Mesothelial cell of epicardium (in vitro differentiated cells): ENCODE results near the gene NELL1. TPM values are rescaled to one million over a fixed set of nuclear protein-coding genes. Genes with fewer than 3 reads are reported as not detected.

Experiments
- DNase-seq, 2 experiments: peaks; one replicate each; pipeline ENCODE4 v3.0.0; 2021; ENCODE audit warnings: low spot score in 2 of 2; ENCODE audit not compliant: unreplicated experiment in 2 of 2
- H3K27ac Mint-ChIP-seq: 2 replicates; pipeline ENCODE4 v1.8.0; 2021; ENCODE audit warnings: mixed read lengths
- H3K27me3 Mint-ChIP-seq: 2 replicates; pipeline ENCODE4 v1.8.0; 2021; ENCODE audit warnings: low read depth, mixed read lengths
- H3K36me3 Mint-ChIP-seq: 2 replicates; pipeline ENCODE4 v1.8.0; 2021; ENCODE audit warnings: mixed read lengths
- H3K4me1 Mint-ChIP-seq: 2 replicates; pipeline ENCODE4 v1.8.0; 2021; ENCODE audit warnings: mixed read lengths
- H3K4me3 Mint-ChIP-seq: 2 replicates; pipeline ENCODE4 v1.8.0; 2021; ENCODE audit warnings: mild to moderate bottlenecking, moderate library complexity, mixed read lengths
- H3K9me3 Mint-ChIP-seq: 2 replicates; pipeline ENCODE4 v1.8.0; 2021; ENCODE audit warnings: mixed read lengths
- total RNA-seq: library from RNA; stranded (reverse); gene quantifications from 3 replicates; pipeline ENCODE4 v1.2.1, GENCODE V29; 2021
- TF ChIP-seq, protein P1 (sequence below): fragments of 200-600 bp; sonication (generic); IDR thresholded peaks from one replicate; pipeline ENCODE4 v1.5.0; 2021; ENCODE audit warnings: antibody characterized with exemption; ENCODE audit not compliant: unreplicated experiment

NELL1 gene
- total RNA-seq, 1 donor from 2014 or later: 1.7 TPM

DNA sequence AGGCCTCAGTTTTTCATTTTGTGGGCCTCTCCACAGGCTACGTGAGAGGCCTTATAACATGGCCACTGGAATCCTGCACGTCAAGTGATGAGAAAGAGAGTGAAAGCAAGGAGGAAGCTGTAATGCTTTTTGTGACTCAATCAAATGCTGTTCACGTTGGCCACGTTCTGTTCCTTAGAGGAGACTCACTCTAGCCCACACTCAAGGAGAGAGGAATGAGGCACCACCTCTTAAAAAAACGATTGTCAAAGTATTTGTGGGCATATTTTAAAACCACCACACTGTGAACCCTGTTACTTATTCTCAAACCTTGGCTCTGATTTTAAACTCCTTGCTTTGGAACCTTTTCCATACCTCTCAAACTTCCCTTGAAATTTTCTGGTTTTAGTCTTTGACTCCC, 705.0 kb downstream of the NELL1 start:
- Mint-ChIP-seq H3K27me3 (peaks cover 25% of the 10 kb centered on the region), H3K9me3 (peaks cover 12% of the 10 kb centered on the region), H3K4me3 (no peak overlapping the region), H3K27ac (no peak overlapping the region), H3K4me1 (no peaks in the 10 kb centered on the region), H3K36me3 (no peaks in the 10 kb centered on the region)
- TF ChIP-seq, protein P1, sequence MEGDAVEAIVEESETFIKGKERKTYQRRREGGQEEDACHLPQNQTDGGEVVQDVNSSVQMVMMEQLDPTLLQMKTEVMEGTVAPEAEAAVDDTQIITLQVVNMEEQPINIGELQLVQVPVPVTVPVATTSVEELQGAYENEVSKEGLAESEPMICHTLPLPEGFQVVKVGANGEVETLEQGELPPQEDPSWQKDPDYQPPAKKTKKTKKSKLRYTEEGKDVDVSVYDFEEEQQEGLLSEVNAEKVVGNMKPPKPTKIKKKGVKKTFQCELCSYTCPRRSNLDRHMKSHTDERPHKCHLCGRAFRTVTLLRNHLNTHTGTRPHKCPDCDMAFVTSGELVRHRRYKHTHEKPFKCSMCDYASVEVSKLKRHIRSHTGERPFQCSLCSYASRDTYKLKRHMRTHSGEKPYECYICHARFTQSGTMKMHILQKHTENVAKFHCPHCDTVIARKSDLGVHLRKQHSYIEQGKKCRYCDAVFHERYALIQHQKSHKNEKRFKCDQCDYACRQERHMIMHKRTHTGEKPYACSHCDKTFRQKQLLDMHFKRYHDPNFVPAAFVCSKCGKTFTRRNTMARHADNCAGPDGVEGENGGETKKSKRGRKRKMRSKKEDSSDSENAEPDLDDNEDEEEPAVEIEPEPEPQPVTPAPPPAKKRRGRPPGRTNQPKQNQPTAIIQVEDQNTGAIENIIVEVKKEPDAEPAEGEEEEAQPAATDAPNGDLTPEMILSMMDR: no peak
- no peak for DNase-seq

DNA sequence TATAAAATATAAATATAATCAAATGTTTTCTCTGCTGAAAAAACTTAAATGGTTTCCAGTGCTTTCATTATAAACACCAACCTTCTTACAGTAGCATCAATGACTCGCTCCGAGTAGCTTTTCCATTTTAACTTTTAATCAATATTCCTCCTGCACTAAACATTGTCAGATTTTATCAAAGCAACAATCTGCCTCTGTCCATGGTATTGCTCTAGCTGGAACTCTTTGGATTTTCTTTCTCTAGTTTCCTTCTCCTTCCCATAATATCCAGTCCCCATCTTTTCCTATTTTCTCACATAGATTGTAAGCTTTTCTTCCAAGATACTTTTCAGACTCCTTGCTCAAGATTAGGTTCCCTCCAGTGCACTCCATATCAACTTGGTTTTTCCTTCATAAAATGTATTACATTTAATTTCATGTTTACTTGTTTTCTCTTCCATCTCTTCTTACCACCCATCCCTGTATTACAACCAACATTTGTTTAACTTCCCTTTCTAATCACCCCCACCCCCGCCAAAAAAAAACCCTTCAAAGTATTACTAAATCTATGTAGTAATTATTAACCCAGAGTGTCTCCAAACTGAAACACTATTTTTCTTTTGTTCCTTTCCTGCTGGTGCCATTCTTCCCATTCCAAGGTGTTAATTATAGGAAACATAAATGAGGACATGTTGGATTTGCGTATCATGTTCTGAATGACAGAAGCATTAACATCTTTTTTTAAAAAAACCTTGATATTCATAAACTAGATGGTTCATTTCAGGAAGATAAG, 716.5 kb downstream of the NELL1 start:
- H3K9me3 Mint-ChIP-seq: peaks cover 4% of the 10 kb centered on the region
- H3K27me3 Mint-ChIP-seq: peaks cover 26% of the 10 kb centered on the region
- no peaks in the 10 kb centered on the region for H3K36me3 Mint-ChIP-seq
- H3K4me1 Mint-ChIP-seq: no peaks in the 10 kb centered on the region
- TF ChIP-seq, protein P1: no peak
- no peak for DNase-seq
- H3K27ac Mint-ChIP-seq: no peak overlapping the region
- H3K4me3 Mint-ChIP-seq: no peak overlapping the region

DNA sequence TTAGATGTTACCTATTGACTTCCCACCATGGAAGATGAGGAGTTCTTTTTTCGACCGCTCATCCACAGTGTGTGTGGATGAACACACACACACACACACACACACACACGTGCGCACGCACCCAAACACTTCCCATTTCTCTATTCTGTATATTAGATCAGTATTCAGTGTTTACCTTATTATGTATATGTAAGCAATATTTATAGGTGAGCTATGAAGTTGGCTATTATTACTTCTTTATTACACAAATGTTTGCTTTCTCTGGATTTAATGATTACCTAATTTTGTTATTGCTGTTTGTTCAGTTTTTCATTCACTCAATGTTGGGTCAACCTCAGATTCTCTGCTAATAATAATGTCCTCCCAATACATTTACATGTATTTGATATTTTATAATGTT, 721.0 kb downstream of the NELL1 start:
- TF ChIP-seq, protein P1: no peak
- no peaks in the 10 kb centered on the region for H3K9me3 Mint-ChIP-seq
- peaks cover 33% of the 10 kb centered on the region for H3K27me3 Mint-ChIP-seq
- no peak for DNase-seq
- no peak overlapping the region for H3K4me3 Mint-ChIP-seq
- H3K27ac Mint-ChIP-seq: no peak overlapping the region
- H3K36me3 Mint-ChIP-seq: no peaks in the 10 kb centered on the region
- H3K4me1 Mint-ChIP-seq: peaks cover 3% of the 10 kb centered on the region

DNA sequence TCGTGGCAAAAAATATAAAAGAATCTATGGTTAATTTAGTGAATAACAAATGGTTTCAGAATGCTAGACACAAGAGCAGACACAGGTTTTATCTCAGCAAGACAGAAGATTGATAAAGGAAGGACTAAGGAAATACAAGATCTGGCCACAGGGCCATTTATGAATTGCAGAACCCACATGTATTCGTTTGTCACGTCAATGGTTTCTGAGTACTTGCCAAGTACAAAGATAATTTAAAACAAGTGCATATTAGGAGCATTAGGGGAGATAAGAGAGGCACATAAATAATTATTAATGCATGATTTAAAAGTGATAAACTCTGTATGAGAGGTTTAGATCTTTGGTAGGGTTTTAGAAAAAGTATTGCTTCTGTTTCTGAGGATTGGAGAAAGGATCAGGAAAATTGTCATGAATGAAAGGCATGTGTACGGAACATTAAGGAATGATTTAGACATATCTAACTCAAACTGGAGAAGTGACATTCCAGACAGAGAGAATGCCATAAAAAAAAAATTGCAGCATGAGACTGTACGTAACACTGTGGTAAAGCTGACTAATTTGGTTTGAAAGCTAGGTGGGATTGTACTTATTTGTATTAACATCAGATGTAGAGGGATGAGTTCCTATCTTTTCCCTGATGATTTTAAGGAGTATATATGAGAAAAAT, 727.1 kb downstream of the NELL1 start:
- no peaks in the 10 kb centered on the region for H3K36me3 Mint-ChIP-seq
- DNase-seq: no peak
- no peaks in the 10 kb centered on the region for H3K9me3 Mint-ChIP-seq
- H3K4me3 Mint-ChIP-seq: no peak overlapping the region
- TF ChIP-seq, protein P1: no peak
- no peak overlapping the region for H3K27ac Mint-ChIP-seq
- peaks cover 35% of the 10 kb centered on the region for H3K27me3 Mint-ChIP-seq
- H3K4me1 Mint-ChIP-seq: peaks cover 16% of the 10 kb centered on the region

DNA sequence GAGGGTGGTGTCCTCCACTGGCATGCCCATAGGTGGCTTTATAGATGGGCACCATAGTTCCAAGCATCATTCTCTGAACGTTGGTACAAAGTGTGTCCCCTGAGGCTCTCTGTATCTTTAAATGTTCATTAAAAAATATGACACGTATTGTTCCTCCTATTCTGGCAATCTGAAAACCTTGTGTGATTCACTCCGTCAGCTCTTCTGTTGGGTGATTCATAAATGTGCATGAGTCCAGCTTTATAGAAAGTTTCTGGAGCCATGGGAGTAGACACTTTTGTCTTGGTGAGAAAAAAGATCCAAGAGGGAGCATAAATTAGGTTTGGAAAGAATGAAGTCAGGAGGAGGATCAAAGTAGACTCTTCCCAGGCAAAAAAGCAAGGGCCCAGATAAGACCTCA, 728.8 kb downstream of the NELL1 start:
- Mint-ChIP-seq H3K27me3 (peaks cover 38% of the 10 kb centered on the region), H3K36me3 (no peaks in the 10 kb centered on the region), H3K9me3 (no peaks in the 10 kb centered on the region), H3K4me3 (no peak overlapping the region), H3K4me1 (peaks cover 16% of the 10 kb centered on the region), H3K27ac (no peak overlapping the region)
- DNase-seq: no peak
- TF ChIP-seq, protein P1: no peak
